GM12878 (cell line): Measurements from ENCODE around the gene ARL15.

Experiments used
- CEBPZ ChIP-seq: fragments of 150-350 bp; IDR thresholded peaks from 2 replicates; pipeline ENCODE4 v1.6.1; 2016; ENCODE audit warnings: low read depth, low read length
- EZH2 ChIP-seq: IDR thresholded peaks from 2 replicates; pipeline ENCODE4 v1.6.1; 2012; ENCODE audit warnings: low read depth, mild to moderate bottlenecking, control low read depth, inconsistent platforms, low read length, borderline replicate concordance; ENCODE audit not compliant: control insufficient read depth
- NFIC ChIP-seq: IDR thresholded peaks from 2 replicates; pipeline ENCODE4 v1.6.1; 2012; ENCODE audit warnings: low read depth, mild to moderate bottlenecking, inconsistent platforms, low read length, moderate library complexity
- POLR2A ChIP-seq: IDR thresholded peaks from 2 replicates; pipeline ENCODE4 v1.6.1; 2011; ENCODE audit warnings: low read depth, mild to moderate bottlenecking, low read length
- SP1 ChIP-seq: IDR thresholded peaks from one replicate; pipeline ENCODE4 v1.6.1; 2011; ENCODE audit warnings: low read depth, low read length
- SUPT20H ChIP-seq: IDR thresholded peaks from 2 replicates; pipeline ENCODE4 v1.6.1; 2011; ENCODE audit warnings: low read depth, mild to moderate bottlenecking, low read length, moderate library complexity, borderline replicate concordance; ENCODE audit not compliant: control insufficient read depth
- TF ChIP-seq, protein P1 (sequence below), 3 experiments: IDR thresholded peaks in 2 of 3; conservative IDR thresholded peaks in 1 of 3; 2 replicates each; pipeline ENCODE4 v1.5.1; 2011; ENCODE audit warnings: low read depth in 3 of 3, low read length in 3 of 3, mild to moderate bottlenecking in 3 of 3, control low read depth in 2 of 3, moderate library complexity in 2 of 3, inconsistent platforms in 1 of 3, mixed read lengths in 1 of 3; ENCODE audit not compliant: control insufficient read depth in 2 of 3, insufficient read depth in 1 of 3; ENCODE audit errors: extremely low read depth in 1 of 3
- TF ChIP-seq, protein P2 (sequence below): IDR thresholded peaks from 2 replicates; pipeline ENCODE4 v1.6.1; 2012; ENCODE audit warnings: low read depth, low read length, improper control_type of control experiment

- TF ChIP-seq, protein P1, sequence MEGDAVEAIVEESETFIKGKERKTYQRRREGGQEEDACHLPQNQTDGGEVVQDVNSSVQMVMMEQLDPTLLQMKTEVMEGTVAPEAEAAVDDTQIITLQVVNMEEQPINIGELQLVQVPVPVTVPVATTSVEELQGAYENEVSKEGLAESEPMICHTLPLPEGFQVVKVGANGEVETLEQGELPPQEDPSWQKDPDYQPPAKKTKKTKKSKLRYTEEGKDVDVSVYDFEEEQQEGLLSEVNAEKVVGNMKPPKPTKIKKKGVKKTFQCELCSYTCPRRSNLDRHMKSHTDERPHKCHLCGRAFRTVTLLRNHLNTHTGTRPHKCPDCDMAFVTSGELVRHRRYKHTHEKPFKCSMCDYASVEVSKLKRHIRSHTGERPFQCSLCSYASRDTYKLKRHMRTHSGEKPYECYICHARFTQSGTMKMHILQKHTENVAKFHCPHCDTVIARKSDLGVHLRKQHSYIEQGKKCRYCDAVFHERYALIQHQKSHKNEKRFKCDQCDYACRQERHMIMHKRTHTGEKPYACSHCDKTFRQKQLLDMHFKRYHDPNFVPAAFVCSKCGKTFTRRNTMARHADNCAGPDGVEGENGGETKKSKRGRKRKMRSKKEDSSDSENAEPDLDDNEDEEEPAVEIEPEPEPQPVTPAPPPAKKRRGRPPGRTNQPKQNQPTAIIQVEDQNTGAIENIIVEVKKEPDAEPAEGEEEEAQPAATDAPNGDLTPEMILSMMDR (IDR thresholded peaks at IDR 0.05 in 2 of 3, conservative IDR thresholded peaks at IDR 0.05 in 1 of 3; ENCODE audit: control insufficient read depth in 2 of 3, extremely low read depth in 1 of 3, insufficient read depth in 1 of 3, low read depth in 3 of 3, low read length in 3 of 3) = no peak
- no peak for TF ChIP-seq POLR2A
- TF ChIP-seq, protein P2, sequence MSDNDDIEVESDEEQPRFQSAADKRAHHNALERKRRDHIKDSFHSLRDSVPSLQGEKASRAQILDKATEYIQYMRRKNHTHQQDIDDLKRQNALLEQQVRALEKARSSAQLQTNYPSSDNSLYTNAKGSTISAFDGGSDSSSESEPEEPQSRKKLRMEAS = no peak
- TF ChIP-seq CEBPZ = no peak
- TF ChIP-seq SUPT20H = no peak
- no peak for TF ChIP-seq NFIC
- no peak for TF ChIP-seq EZH2
- TF ChIP-seq SP1 = no peak
Measured at GRCh38 chr5:54040018-54040417, 270.4 kb downstream of the ARL15 start.
